Forelimb muscle (tissue), 1 donor: ENCODE results near the gene POLD1. TPM values are rescaled to one million over a fixed set of nuclear protein-coding genes. Genes with fewer than 3 reads are reported as not detected.
"Not testable (repeated sequence)": the region's sequence is repeated elsewhere in the genome, so short reads cannot be mapped to it uniquely, and the experiment has no call there.

Experiments
- DNase-seq: peaks from one replicate; pipeline ENCODE4 v3.0.0-alpha.2; 2013; ENCODE audit warnings: low read depth
- polyA plus RNA-seq: library from polyadenylated mRNA; unstranded; fragments of 120-200 nt; gene quantifications from one replicate; pipeline ENCODE4 v1.2.1, GENCODE V29; 2013; ENCODE audit not compliant: insufficient read length

The POLD1 gene
- polyA plus RNA-seq, 1 donor = 15.2 TPM

- not testable (repeated sequence) for DNase-seq
These were observed 6.8 kb downstream of the POLD1 start for GRCh38 chr19:50390952-50391351.

- no peak for DNase-seq
These were observed 8.6 kb downstream of the POLD1 start for GRCh38 chr19:50392759-50393158.

- no peak for DNase-seq
These were observed 9.4 kb downstream of the POLD1 start for GRCh38 chr19:50393589-50393988.

GRCh38 chr19:50394017-50394416 lies 9.9 kb downstream of the POLD1 start:
- DNase-seq = no peak

GRCh38 chr19:50398675-50399367 lies 14.7 kb downstream of the POLD1 start:
- DNase-seq = no peak

GRCh38 chr19:50399368-50399745 lies 15.2 kb downstream of the POLD1 start:
- no peak for DNase-seq

- DNase-seq = no peak
These were observed 17.7 kb downstream of the POLD1 start for GRCh38 chr19:50401605-50402450.

- DNase-seq = no peak
These were observed 18.6 kb downstream of the POLD1 start for GRCh38 chr19:50402544-50403301.

GRCh38 chr19:50406156-50406820 lies 22.1 kb downstream of the POLD1 start:
- no peak for DNase-seq

GRCh38 chr19:50406829-50407228 lies 22.7 kb downstream of the POLD1 start:
- DNase-seq = no peak

GRCh38 chr19:50409347-50409746 lies 25.2 kb downstream of the POLD1 start:
- no peak for DNase-seq

- DNase-seq = no peak
These were observed 26.0 kb downstream of the POLD1 start for GRCh38 chr19:50410109-50410508.

GRCh38 chr19:50412419-50412818 lies 28.3 kb downstream of the POLD1 start:
- DNase-seq = no peak

- no peak for DNase-seq
These were observed 28.9 kb downstream of the POLD1 start for GRCh38 chr19:50413096-50413495.

- no peak for DNase-seq
These were observed 29.4 kb downstream of the POLD1 start for GRCh38 chr19:50413531-50413930.

GRCh38 chr19:50414864-50415660 lies 30.9 kb downstream of the POLD1 start:
- DNase-seq = no peak

- no peak for DNase-seq
These were observed 31.5 kb downstream of the POLD1 start for GRCh38 chr19:50415661-50416033.

- no peak for DNase-seq
These were observed 32.2 kb downstream of the POLD1 start for GRCh38 chr19:50416034-50416977.

- DNase-seq = no peak
These were observed 33.2 kb downstream of the POLD1 start for GRCh38 chr19:50417111-50418081.
